ENCODE data around the gene CILP.

CILP gene

GRCh38 chr15:65221697-65222096 lies 10.4 kb upstream of the CILP start:
- no peak for DNase-seq (ENCODE audit: low spot score)

DNA sequence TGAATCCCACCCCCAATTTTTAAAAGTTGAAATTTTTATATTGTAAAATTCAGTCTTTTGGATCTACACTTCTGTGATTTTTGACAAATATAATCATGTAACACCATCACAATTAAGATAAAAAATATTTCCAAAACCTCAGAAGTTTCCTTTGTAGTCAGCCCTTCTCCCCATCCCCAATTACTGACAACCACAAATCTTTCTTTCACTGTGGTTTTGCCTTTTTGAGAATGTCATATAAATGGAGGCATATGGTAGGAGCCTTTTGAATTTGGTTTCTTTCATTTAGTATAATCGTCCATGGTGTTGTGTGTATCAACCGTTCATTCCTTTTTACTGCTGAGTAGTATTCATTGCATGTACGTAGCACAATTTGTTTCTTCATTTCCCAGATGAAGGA lies 7.9 kb upstream of the CILP start:
- DNase-seq (ENCODE audit: low spot score) = no peak

- DNase-seq (ENCODE audit: low spot score) = no peak
These were observed 6.5 kb upstream of the CILP start for GRCh38 chr15:65217526-65218482.

GRCh38 chr15:65215496-65215895 lies 4.2 kb upstream of the CILP start:
- DNase-seq (ENCODE audit: low spot score) = no peak

DNA sequence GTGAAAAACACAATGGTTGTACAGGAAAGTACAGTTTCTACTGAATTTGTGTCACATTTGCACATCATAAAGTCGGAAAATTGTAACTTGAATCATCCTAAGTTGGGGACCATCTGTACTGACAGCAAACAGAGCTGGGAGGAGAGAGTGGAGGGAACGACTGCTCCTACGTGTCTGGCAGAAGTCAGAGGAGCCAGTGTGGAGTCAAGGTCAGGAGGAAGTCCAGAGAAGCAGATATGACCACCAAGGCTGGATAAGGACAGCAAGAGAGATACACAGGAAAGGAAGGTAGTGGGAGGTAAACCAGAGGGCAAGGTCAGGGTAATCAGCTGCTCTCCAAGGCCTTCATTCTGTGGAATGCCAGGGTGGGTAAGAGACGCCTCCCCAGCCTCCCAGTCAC lies 2.7 kb upstream of the CILP start:
- no peak for DNase-seq (ENCODE audit: low spot score)

DNA sequence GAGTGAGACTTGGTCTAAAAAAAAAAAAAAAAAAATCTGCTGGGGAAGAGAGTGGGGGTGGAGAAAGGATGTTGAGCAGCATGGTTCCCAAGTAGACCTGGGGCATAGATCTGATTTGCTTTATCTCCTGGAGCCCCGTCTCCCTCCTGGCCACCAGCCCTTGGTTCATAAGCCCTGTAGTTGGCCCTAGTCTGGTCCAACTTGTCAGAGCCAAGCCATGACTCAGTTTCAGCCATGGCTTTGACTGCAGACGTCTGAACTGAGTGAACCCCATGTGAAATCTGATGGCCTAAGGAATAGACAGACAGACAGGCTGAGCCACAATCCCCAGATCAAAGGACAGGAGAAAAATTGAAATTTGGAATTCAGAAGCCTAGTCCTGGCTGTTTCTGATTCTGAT lies 2.0 kb upstream of the CILP start:
- DNase-seq (ENCODE audit: low spot score) = no peak

- no peak for DNase-seq (ENCODE audit: low spot score)
These were observed 824 bp upstream of the CILP start for GRCh38 chr15:65212097-65212496.

- DNase-seq (ENCODE audit: low spot score) = no peak
These were observed 259 bp upstream of the CILP start for GRCh38 chr15:65211482-65211982.

- no peak for DNase-seq (ENCODE audit: low spot score)
These were observed 1.3 kb downstream of the CILP start for GRCh38 chr15:65209701-65210643.

DNA sequence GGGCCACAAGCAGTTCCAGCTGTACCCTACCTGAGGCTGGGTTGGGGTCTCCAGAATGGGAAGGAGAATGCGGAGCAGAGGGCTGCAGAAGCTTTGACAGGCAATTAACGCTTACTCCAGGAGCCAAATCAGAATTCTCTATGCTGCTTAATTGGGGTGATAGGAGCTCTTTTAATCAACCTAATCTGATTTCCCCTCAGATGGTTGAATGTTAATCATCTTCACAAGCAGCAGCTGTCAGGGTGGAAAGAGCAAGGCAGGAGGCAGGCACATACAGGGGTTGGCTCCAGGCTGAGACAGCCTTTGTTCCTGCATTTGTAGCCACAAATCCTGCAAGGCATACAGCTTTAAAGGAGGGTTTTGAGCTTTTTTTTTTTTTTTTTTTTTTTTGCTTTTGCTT lies 2.6 kb downstream of the CILP start:
- DNase-seq (ENCODE audit: low spot score) = no peak

GRCh38 chr15:65207280-65207840 lies 3.9 kb downstream of the CILP start:
- DNase-seq (ENCODE audit: low spot score) = no peak

DNA sequence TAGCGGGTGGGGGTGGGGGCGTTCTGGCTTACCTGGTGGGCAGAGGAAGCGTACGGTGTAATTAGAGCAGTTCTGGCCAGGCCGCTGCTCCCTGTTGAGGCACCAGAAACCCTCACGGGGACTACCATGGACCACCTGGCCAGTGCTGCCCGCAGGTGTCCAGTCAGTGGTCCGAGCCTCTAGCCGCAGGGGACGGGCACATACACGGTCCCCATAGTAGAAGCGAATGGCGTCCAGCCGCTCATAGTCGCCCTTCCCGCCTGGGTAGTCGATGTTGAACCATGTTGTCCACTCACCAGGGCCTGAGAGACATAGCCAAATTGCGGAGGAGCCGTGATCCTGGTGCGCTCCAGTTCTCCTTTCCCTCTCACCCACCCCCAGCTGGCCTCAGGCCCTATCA lies 4.5 kb downstream of the CILP start:
- no peak for DNase-seq (ENCODE audit: low spot score)

DNA sequence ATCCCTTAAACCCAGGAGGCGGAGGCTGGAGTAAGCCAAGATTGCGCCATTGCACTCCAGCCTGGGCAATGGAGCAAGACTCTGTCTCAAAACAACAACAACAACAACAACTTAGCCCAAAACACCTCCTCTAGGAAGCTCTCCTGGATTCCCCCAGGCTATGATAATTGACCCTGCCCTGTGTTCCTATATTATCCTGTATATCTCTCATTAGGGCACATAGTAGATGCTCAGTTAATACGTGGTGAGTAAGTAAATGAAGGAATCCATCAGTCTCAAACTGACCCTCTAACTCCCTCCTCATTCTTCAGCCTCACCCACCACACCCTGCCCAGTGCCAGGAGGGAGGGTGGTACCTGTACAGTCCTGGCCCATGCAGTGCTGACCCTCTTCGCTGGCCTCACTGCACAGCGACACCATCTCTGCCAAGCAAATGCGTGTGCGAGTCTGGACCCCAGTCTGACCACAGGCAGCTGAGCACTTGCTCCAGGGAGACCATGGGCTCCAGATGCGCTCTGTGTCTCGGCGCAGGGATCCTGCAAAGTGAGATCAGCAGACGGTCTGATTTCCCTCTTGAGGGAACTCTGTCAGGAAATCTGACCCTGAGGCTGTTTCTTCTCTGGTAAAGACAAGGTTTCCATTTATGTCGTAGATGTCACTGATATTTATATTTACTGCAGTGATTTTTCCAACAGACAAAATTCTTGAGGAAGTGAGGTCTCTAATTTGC lies 6.2 kb downstream of the CILP start:
- DNase-seq (ENCODE audit: low spot score) = no peak

DNA sequence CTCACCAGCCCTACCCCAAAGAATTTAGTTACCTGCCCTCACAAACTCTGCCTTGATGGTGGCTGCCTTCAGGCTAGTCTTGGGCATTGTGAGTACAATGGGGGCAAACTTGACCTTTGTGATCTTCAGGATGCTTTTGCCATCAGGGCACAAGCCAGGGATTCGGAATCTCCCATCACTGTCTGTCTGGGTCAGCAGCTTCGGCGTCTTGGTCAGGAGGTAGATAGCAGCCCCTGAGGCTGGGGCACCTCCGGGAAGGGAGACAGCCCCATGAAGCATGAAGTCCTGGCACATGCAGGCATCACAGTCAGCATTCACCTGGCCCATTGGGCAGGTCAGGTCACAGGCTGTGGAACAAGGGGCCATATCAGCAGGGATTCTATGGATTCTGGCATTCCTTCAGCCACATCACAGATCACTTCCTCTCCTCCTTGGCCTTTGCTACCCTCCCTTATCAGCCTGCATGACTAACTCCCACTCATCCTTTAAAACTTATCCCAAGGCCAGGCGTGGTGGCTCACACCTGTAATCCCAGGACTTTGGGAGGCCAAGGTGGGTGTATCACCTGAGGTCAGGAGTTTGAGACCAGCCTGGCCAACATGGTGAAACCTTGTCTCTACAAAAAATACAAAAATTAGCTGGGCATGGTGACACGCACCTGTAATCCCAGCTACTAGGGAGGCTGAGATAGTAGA lies 6.9 kb downstream of the CILP start:
- DNase-seq (ENCODE audit: low spot score) = no peak

GRCh38 chr15:65201918-65202317 lies 9.4 kb downstream of the CILP start:
- DNase-seq (ENCODE audit: low spot score) = no peak

GRCh38 chr15:65198571-65198970 lies 12.7 kb downstream of the CILP start:
- no peak for DNase-seq (ENCODE audit: low spot score)

DNA sequence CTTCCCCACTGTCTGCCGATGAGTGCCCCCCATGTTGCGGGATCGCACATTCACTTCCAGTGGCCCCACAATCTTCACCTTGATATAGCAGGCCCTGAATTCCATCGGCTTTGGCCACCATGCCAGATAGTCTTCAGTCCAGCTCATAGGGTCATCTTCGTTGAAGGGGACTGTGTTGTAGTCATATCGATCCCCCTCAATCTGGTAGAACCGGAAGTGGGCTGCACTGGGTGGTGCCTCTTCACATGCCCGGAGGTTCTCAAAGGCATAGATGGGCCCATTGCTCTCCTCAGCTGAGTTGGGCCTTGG lies 14.0 kb downstream of the CILP start:
- DNase-seq (ENCODE audit: low spot score) = no peak

DNA sequence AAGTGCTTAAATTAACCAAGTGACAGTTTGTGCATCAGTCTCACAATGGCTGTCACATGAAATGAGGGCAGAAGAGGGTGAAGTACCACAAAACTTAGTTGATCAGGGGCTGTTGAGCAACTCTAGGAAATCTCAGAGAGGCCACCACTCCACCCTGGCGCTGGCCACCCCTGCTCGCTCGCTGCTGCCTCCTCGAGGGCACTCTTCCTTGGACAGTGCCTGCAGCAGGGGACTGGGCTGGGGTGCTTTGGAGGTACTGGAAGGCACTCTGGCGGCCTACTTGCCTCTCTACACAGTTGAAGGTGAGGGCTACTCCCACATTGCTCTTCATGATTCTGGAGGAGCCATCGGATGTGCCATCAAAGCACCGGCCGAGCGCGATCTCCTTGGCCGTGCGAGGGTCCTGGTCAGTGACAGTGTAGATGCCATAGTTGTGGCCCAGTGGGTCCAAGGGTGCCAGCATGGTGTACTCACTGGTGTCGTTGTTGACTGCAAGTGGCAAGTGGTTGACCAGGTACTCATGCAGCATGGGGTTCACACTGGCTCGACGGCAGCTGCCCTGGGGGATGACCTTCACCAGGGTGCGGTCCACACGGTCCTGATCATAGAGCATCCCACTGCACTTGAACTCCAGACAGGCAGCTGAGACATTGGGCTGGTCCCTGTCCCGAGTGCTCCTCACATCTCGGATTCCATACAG lies 14.5 kb downstream of the CILP start:
- DNase-seq (ENCODE audit: low spot score) = no peak

GRCh38 chr15:65195548-65195923 lies 15.7 kb downstream of the CILP start:
- no peak for DNase-seq (ENCODE audit: low spot score)

DNA sequence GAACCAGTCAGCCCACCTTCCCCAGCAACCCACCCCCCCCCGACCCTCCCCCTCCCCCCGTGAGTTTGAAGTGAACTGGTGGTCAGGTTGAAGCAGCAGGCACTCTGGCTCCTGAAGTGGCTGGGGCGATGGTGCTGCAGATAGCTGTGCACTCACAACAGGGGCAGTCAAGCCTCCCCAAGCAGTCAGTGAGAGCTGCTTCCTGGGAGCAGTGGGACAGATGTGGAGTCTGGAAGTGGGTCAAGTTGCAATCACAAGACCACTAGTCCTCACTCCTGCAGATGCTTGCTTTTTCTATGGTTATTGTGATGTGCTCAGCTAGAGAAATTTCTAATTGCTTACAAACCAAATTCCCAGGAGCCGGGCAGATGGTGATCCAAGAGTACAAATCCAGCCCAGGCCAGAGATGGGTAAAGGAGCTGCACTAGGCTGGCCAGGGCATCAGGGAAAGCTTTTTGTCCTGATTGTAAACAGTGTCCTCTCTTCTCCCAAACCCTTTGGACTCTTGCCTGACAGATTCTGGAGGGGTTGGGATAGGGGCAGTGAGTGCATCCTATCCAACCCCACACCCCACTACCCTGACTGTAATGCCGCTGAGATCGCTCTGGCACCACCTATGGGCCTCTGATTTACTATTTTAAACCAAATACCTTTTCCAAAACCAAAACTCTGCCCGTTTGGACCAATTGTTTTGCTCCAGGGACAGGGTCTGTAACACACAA lies 16.3 kb downstream of the CILP start:
- no peak for DNase-seq (ENCODE audit: low spot score)
